H1 (cell line): Measurements from ENCODE around the gene NME7. TPM values are rescaled to one million over a fixed set of nuclear protein-coding genes. Genes with fewer than 3 reads are reported as not detected.
A peak's percentile ranks its signal among the peaks of the same experiment; 100 is the strongest.

ENCODE experiments used
- CTCF ChIA-PET: fragments of 300-600 bp; sonication (Branson Sonifier 250); formaldehyde crosslinking; loops from one replicate; lab custom pipeline; 2021; ENCODE audit not compliant: partially characterized antibody; lab: Charles Lee
- POLR2A ChIA-PET: fragments of 300-600 bp; sonication (Branson Sonifier 250); formaldehyde crosslinking; loops from one replicate; lab custom pipeline; 2021; ENCODE audit warnings: inconsistent platforms; ENCODE audit not compliant: partially characterized antibody; lab: Charles Lee
- DNase-seq, 2 experiments: peaks; one replicate each; pipeline versions ENCODE4 v3.0.0 to v3.0.0-alpha.2; 2010 to 2022; ENCODE audit warnings: low spot score in 2 of 2, low read depth in 1 of 2, mixed read lengths in 1 of 2
- FAIRE-seq: peaks from 2 replicates; lab custom pipeline; 2011; peaks lifted over from hg19 to GRCh38; lab: Jason Lieb, UNC
- H2AFZ ChIP-seq: 2 replicates; pipeline ENCODE4 v1.8.1; 2012; ENCODE audit warnings: low read length, inconsistent platforms
- H2AK5ac ChIP-seq: 2 replicates; pipeline ENCODE4 v1.6.1; 2013; ENCODE audit warnings: low read depth, low read length
- H2BK120ac ChIP-seq: replicated peaks from 2 replicates; pipeline ENCODE3; 2013; ENCODE audit warnings: low read depth, low read length, inconsistent platforms
- H2BK12ac ChIP-seq: 2 replicates; pipeline ENCODE4 v1.6.1; 2013; ENCODE audit warnings: low read depth, low read length
- H2BK15ac ChIP-seq: 2 replicates; pipeline ENCODE4 v1.6.1; 2013; ENCODE audit warnings: low read length
- H2BK20ac ChIP-seq: 2 replicates; pipeline ENCODE4 v1.6.1; 2013; ENCODE audit warnings: low read length
- H2BK5ac ChIP-seq: 2 replicates; pipeline ENCODE4 v1.6.1; 2013; ENCODE audit warnings: low read depth, low read length
- H3K14ac ChIP-seq: 2 replicates; pipeline ENCODE4 v1.6.1; 2013; ENCODE audit warnings: inconsistent platforms; ENCODE audit not compliant: insufficient read length
- H3K18ac ChIP-seq: 2 replicates; pipeline ENCODE4 v1.6.1; 2013; ENCODE audit warnings: low read length; ENCODE audit errors: extremely low read depth
- H3K23ac ChIP-seq: 2 replicates; pipeline ENCODE4 v1.6.1; 2013; ENCODE audit warnings: inconsistent platforms; ENCODE audit not compliant: insufficient read length
- H3K23me2 ChIP-seq: 2 replicates; pipeline ENCODE4 v1.6.1; 2013; ENCODE audit warnings: low read depth, low read length
- H3K27ac ChIP-seq: 2 replicates; pipeline ENCODE4 v1.6.1; 2011; ENCODE audit warnings: low read depth, low read length, inconsistent platforms
- H3K27me3 ChIP-seq, 4 experiments: replicated peaks in 1 of 4; 1 replicate in 1 of 4; 2 replicates in 3 of 4; pipeline versions ENCODE4 v1.6.1 to v1.8.1; 2011 to 2013; ENCODE audit warnings: low read length in 3 of 4, mild to moderate bottlenecking in 3 of 4, inconsistent platforms in 2 of 4, mixed read lengths in 2 of 4, moderate library complexity in 1 of 4; ENCODE audit not compliant: control insufficient read depth in 3 of 4, insufficient read depth in 3 of 4; ENCODE audit errors: extremely low read depth in 1 of 4
- H3K36me3 ChIP-seq, 4 experiments: 2 replicates each; pipeline versions ENCODE4 v1.6.1 to v1.8.1; 2011 to 2013; ENCODE audit warnings: mild to moderate bottlenecking in 4 of 4, low read length in 3 of 4, moderate library complexity in 2 of 4, control low read depth in 1 of 4, inconsistent platforms in 1 of 4; ENCODE audit not compliant: insufficient read depth in 4 of 4, control insufficient read depth in 2 of 4
- H3K4ac ChIP-seq: replicated peaks from 2 replicates; pipeline ENCODE3; 2013; ENCODE audit warnings: low read length, low read depth, mixed read lengths, inconsistent platforms; ENCODE audit not compliant: insufficient read length
- H3K4me1 ChIP-seq, 4 experiments: replicated peaks in 1 of 4; 1 replicate in 1 of 4; 2 replicates in 3 of 4; pipeline versions ENCODE4 v1.6.1 to v1.8.1; 2011 to 2013; ENCODE audit warnings: low read length in 3 of 4, inconsistent platforms in 2 of 4, mixed read lengths in 1 of 4; ENCODE audit not compliant: insufficient read depth in 4 of 4, control insufficient read depth in 3 of 4
- H3K4me2 ChIP-seq, 2 experiments: 2 replicates each; pipeline versions ENCODE4 v1.6.1 to v1.8.1; 2011 to 2013; ENCODE audit warnings: low read depth in 2 of 2, low read length in 2 of 2, control low read depth in 1 of 2, inconsistent platforms in 1 of 2, mild to moderate bottlenecking in 1 of 2; ENCODE audit not compliant: insufficient read depth in 1 of 2
- H3K4me3 ChIP-seq, 4 experiments: fragments of 200-600, 300-600 bp in 1 of 4; sonication (generic), shearing (Covaris generic), sonication (Bioruptor Twin) in 1 of 4; 2 replicates each; pipeline versions ENCODE4 v1.5.1 to v1.8.1; 2011 to 2016; ENCODE audit warnings: low read length in 4 of 4, low read depth in 3 of 4, control low read depth in 2 of 4, inconsistent platforms in 2 of 4, mild to moderate bottlenecking in 2 of 4, mixed read lengths in 1 of 4, moderate library complexity in 1 of 4; ENCODE audit not compliant: insufficient read depth in 2 of 4; ENCODE audit errors: extremely low read depth in 1 of 4
- H3K56ac ChIP-seq: replicated peaks from 2 replicates; pipeline ENCODE3; 2013; ENCODE audit warnings: low read depth, mild to moderate bottlenecking, mixed read lengths, low read length, inconsistent platforms; ENCODE audit not compliant: insufficient read length
- H3K79me1 ChIP-seq: 2 replicates; pipeline ENCODE4 v1.6.1; 2013; ENCODE audit warnings: low read depth, low read length, control low read depth
- H3K79me2 ChIP-seq, 2 experiments: 2 replicates each; pipeline versions ENCODE4 v1.6.1 to v1.8.1; 2012 to 2013; ENCODE audit warnings: low read length in 2 of 2, mild to moderate bottlenecking in 2 of 2, inconsistent platforms in 1 of 2; ENCODE audit not compliant: insufficient read depth in 2 of 2, control insufficient read depth in 1 of 2
- H3K9ac ChIP-seq, 4 experiments: replicated peaks in 1 of 4; 1 replicate in 1 of 4; 2 replicates in 3 of 4; pipeline versions ENCODE4 v1.6.1 to v1.8.1; 2011 to 2013; ENCODE audit warnings: low read depth in 3 of 4, low read length in 3 of 4, control low read depth in 2 of 4, mild to moderate bottlenecking in 2 of 4, moderate library complexity in 2 of 4, inconsistent platforms in 1 of 4; ENCODE audit errors: extremely low read depth in 1 of 4
- H3K9me3 ChIP-seq, 2 experiments: 2 replicates each; pipeline versions ENCODE4 v1.6.1 to v1.8.1; 2012 to 2013; ENCODE audit warnings: mild to moderate bottlenecking in 2 of 2, moderate library complexity in 2 of 2, control low read depth in 1 of 2, inconsistent platforms in 1 of 2, low read depth in 1 of 2, low read length in 1 of 2, mixed read lengths in 1 of 2; ENCODE audit not compliant: insufficient read depth in 2 of 2
- H4K20me1 ChIP-seq, 2 experiments: replicated peaks in 1 of 2; 2 replicates each; pipeline versions ENCODE3 to v1.8.1; 2011 to 2013; ENCODE audit warnings: inconsistent platforms in 2 of 2, low read length in 2 of 2, mild to moderate bottlenecking in 1 of 2; ENCODE audit not compliant: insufficient read depth in 2 of 2, control insufficient read depth in 1 of 2
- H4K5ac ChIP-seq: 2 replicates; pipeline ENCODE4 v1.6.1; 2013; ENCODE audit warnings: low read length, low read depth, mixed read lengths, inconsistent platforms; ENCODE audit not compliant: insufficient read length
- H4K8ac ChIP-seq: 2 replicates; pipeline ENCODE4 v1.8.0; 2013; ENCODE audit warnings: mild to moderate bottlenecking, moderate library complexity, low read length, inconsistent platforms; ENCODE audit not compliant: insufficient read depth; ENCODE audit errors: extremely low read depth
- H4K91ac ChIP-seq: replicated peaks from 2 replicates; pipeline ENCODE3; 2013; ENCODE audit warnings: low read length, mixed read lengths, inconsistent platforms; ENCODE audit not compliant: insufficient read length
- ASH2L ChIP-seq: fragments of 200-600, 300-600 bp; sonication (generic); IDR thresholded peaks from one replicate; pipeline ENCODE4 v1.7.1; 2017; ENCODE audit warnings: low read length
- BRCA1 ChIP-seq: IDR thresholded peaks from 2 replicates; pipeline ENCODE4 v1.6.1; 2012; ENCODE audit warnings: low read depth, low read length, improper control_type of control experiment
- CEBPB ChIP-seq: IDR thresholded peaks from 2 replicates; pipeline ENCODE4 v1.6.1; 2012; ENCODE audit warnings: low read depth, low read length
- EGR1 ChIP-seq: IDR thresholded peaks from 2 replicates; pipeline ENCODE4 v1.6.1; 2011; ENCODE audit warnings: low read depth, low read length, borderline replicate concordance
- EP300 ChIP-seq, 2 experiments: IDR thresholded peaks; 1 replicate in 1 of 2; 2 replicates in 1 of 2; pipeline ENCODE4 v1.6.1; 2011 to 2012; ENCODE audit warnings: low read depth in 2 of 2, low read length in 2 of 2, mild to moderate bottlenecking in 2 of 2, borderline replicate concordance in 1 of 2, inconsistent platforms in 1 of 2, moderate library complexity in 1 of 2
- RBBP5 ChIP-seq: IDR thresholded peaks from 2 replicates; pipeline ENCODE4 v1.7.1; 2012; ENCODE audit warnings: low read depth, mild to moderate bottlenecking, inconsistent platforms, low read length, moderate library complexity, borderline replicate concordance
- RFX5 ChIP-seq: IDR thresholded peaks from 2 replicates; pipeline ENCODE4 v1.6.1; 2011; ENCODE audit warnings: low read depth, low read length, improper control_type of control experiment, borderline replicate concordance
- RNF2 ChIP-seq: fragments of 200-900, 300-1000 bp; sonication (generic); IDR thresholded peaks from 2 replicates; pipeline ENCODE4 v1.7.1; 2016; ENCODE audit warnings: borderline replicate concordance, low read depth, mild to moderate bottlenecking, antibody characterized with exemption, low read length; ENCODE audit not compliant: poor library complexity, severe bottlenecking; ENCODE audit errors: missing control alignments
- RXRA ChIP-seq: IDR thresholded peaks from 2 replicates; pipeline ENCODE4 v1.6.1; 2011; ENCODE audit warnings: low read depth, mild to moderate bottlenecking, low read length, moderate library complexity; ENCODE audit not compliant: insufficient read depth
- WGBS, 2 experiments: shearing (Covaris generic) in 1 of 2; methylation state at CpG; one replicate each; pipeline versions ENCODE4 v1.1.6 to v1.1.7; 2013 to 2015; ENCODE audit warnings: low lambda C conversion rate in 2 of 2, mixed read lengths in 2 of 2, inconsistent platforms in 1 of 2, low coverage in 1 of 2, missing lambda C conversion rate in 1 of 2; ENCODE audit not compliant: insufficient replicate concordance in 2 of 2, insufficient coverage in 1 of 2, insufficient read length in 1 of 2; ENCODE audit errors: extremely low coverage in 1 of 2, missing lambda C conversion rate in 1 of 2; 5-methylcytosine and 5-hydroxymethylcytosine counted together
- polyA plus RNA-seq, 7 experiments: library from polyadenylated mRNA; depleted of rRNA in 3 of 7; stranded (reverse) in 5 of 7; unstranded in 2 of 7; fragments of >200 nt in 5 of 7; fragments of 200-250 nt in 2 of 7; gene quantifications; 1 replicate in 5 of 7; 2 replicates in 1 of 7; 4 replicates in 1 of 7; pipeline versions ENCODE4 v1.2.1 to v1.2.3, GENCODE V29; 2011 to 2013; ENCODE audit warnings: missing spikeins in 2 of 7, mixed read lengths in 2 of 7
- total RNA-seq: library from RNA; stranded (reverse); fragmentation: NEBNext Ultra II Directional; extraction: Animal tissue kit (Norgen Biotek cat#: 25700); gene quantifications from 2 replicates; pipeline ENCODE4 v1.2.1, GENCODE V29; 2021
- TF ChIP-seq, protein P1 (sequence below): IDR thresholded peaks from 2 replicates; pipeline ENCODE4 v1.6.1; 2012; ENCODE audit warnings: low read length, inconsistent platforms

The NME7 gene
- total and polyA plus RNA-seq, 2 of the 8 experiments (the other 6 are each of a cell fraction or from before 2014, with no cell fraction given), result 11.6 to 28.5 TPM

DNA sequence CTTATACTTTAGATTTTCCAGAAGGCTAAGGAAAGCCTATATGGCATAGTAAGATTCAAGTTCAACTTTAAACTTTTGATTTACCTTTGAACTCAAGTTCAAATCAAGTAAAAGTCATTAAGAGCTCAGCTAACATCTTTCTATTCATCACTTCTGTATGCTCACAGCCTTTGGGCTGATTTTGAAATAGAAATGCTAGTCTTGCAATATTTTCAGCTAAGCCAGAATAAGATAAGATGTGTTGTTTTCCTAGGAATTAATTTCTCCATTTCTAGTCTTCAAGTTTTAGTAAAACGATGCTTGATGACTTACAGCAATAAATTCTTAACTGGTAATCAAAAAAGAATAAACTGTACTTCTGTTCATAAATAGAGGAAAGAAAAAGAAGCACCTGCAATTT is 225.5 kb downstream of the NME7 start:
- Histone ChIP-seq H3K27me3 (no peaks in the 10 kb centered on the region), H3K4me2 (no peak overlapping the region), H3K4ac (no peak overlapping the region), H2BK20ac (no peak overlapping the region), H2BK120ac (no peak overlapping the region), H3K23ac (no peak overlapping the region), H3K18ac (no peak overlapping the region), H2BK15ac (no peak overlapping the region), H2BK5ac (no peak overlapping the region), H3K79me1 (no peaks in the 10 kb centered on the region), H2AFZ (no peak overlapping the region), H4K5ac (no peak overlapping the region), H3K36me3 (no peaks in the 10 kb centered on the region), H2BK12ac (no peak overlapping the region), H3K4me1 (no peaks in the 10 kb centered on the region), H4K20me1 (no peaks in the 10 kb centered on the region), H3K27ac (no peak overlapping the region), H3K4me3 (no peak overlapping the region), H4K8ac (no peak overlapping the region), H4K91ac (no peak overlapping the region), H3K23me2 (no peaks in the 10 kb centered on the region), H3K79me2 (no peaks in the 10 kb centered on the region), H3K9me3 (no peaks in the 10 kb centered on the region), H2AK5ac (no peak overlapping the region), H3K14ac (no peak overlapping the region), H3K9ac (peak overlapping the region in 1 of 4 experiments; percentile 34; a peak in 1 of 7 replicates), H3K56ac (no peak overlapping the region)
- FAIRE-seq, result no peak
- DNase-seq, result no peak
- ChIA-PET POLR2A (no interaction called here), CTCF (interaction anchor here (1.1 to 2.1 kb wide), 5 partner anchors 9 to 799 kb away, joined by 3 to 7 read pairs (median 4); no protein-coding TSS in a partner anchor)
- WGBS, 2 experiments, result 79% methylated on average over 1 of the region's 1 CpG; no CpG with 5 or more reads in 1 of the 2 experiments
- no peak for TF ChIP-seq EGR1
- no peak for TF ChIP-seq CEBPB
- TF ChIP-seq RFX5, result no peak
- no peak for TF ChIP-seq RNF2
- TF ChIP-seq EP300 (IDR thresholded peaks at IDR 0.05; ENCODE audit: borderline replicate concordance in 1 of 2, low read depth in 2 of 2, low read length in 2 of 2), result no peak
- no peak for TF ChIP-seq ASH2L
- TF ChIP-seq, protein P1, sequence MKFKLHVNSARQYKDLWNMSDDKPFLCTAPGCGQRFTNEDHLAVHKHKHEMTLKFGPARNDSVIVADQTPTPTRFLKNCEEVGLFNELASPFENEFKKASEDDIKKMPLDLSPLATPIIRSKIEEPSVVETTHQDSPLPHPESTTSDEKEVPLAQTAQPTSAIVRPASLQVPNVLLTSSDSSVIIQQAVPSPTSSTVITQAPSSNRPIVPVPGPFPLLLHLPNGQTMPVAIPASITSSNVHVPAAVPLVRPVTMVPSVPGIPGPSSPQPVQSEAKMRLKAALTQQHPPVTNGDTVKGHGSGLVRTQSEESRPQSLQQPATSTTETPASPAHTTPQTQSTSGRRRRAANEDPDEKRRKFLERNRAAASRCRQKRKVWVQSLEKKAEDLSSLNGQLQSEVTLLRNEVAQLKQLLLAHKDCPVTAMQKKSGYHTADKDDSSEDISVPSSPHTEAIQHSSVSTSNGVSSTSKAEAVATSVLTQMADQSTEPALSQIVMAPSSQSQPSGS, result no peak
- TF ChIP-seq BRCA1, result no peak
- TF ChIP-seq RBBP5, result no peak
- TF ChIP-seq RXRA, result no peak
